ENCODE results near the gene CCNB1IP1.

- TF ChIP-seq CTCF (IDR thresholded peaks at IDR 0.05; ENCODE audit: low read length) (no peak), EZH2 (optimal IDR thresholded peaks at IDR 0.05; ENCODE audit: low read depth, low read length) (no peak), EZH2phosphoT487 (IDR thresholded peaks at IDR 0.05; ENCODE audit: low read length) (no peak)
These were observed 54.7 kb downstream of the CCNB1IP1 start for GRCh38 chr14:20278414-20278813.
